Right atrium auricular region (tissue), 2 donors: ENCODE results near the gene EPN2. TPM values are rescaled to one million over a fixed set of nuclear protein-coding genes. Genes with fewer than 3 reads are reported as not detected.

Source experiments
- DNase-seq: peaks from one replicate; pipeline ENCODE4 v3.0.0-alpha.2; 2019; ENCODE audit warnings: low spot score
- H3K27ac ChIP-seq, 2 donors: fragments of 200-600 bp; sonication (generic); 1 replicate in 1 of 2; 2 replicates in 1 of 2; pipeline ENCODE4 v1.5.1; 2016 to 2019
- H3K27me3 ChIP-seq, 2 donors: fragments of 200-600 bp; sonication (generic); one replicate each; pipeline versions ENCODE4 v1.5.1 to v1.6.0; 2017 to 2019
- H3K36me3 ChIP-seq: fragments of 200-600 bp; sonication (generic); one replicate; pipeline ENCODE4 v1.5.1; 2016
- H3K4me1 ChIP-seq, 2 donors: fragments of 200-600 bp; sonication (generic); one replicate each; pipeline versions ENCODE4 v1.5.1 to v1.6.0; 2017 to 2019
- H3K4me3 ChIP-seq, 2 donors: fragments of 200-600 bp; sonication (generic); 1 replicate in 1 of 2; 2 replicates in 1 of 2; pipeline ENCODE4 v1.5.1; 2017 to 2019; ENCODE audit warnings: mild to moderate bottlenecking in 1 of 2, moderate library complexity in 1 of 2
- H3K9me3 ChIP-seq, 2 donors: fragments of 200-600 bp; sonication (generic); one replicate each; pipeline ENCODE4 v1.5.1; 2019
- CTCF ChIP-seq, 2 donors: fragments of 200-600 bp; sonication (generic); IDR thresholded peaks; one replicate each; pipeline ENCODE4 v1.5.1; 2019; ENCODE audit warnings: antibody characterized with exemption in 2 of 2
- total RNA-seq, 2 donors: library from RNA; depleted of rRNA; stranded (reverse); fragments of >200 nt; gene quantifications; one replicate each; pipeline ENCODE4 v1.1.0, GENCODE V29; 2016

The EPN2 gene
- total RNA-seq, 2 donors from 2014 or later: 68.0 to 73.1 TPM

- peaks cover 0 to 58% of the 10 kb centered on the region in 2 donors for H3K4me1 ChIP-seq
- no peaks in the 10 kb centered on the region for H3K9me3 ChIP-seq
- H3K27ac ChIP-seq: peak overlapping the region in 1 of 2 donors; percentile 23
- no peak for DNase-seq
- no peaks in the 10 kb centered on the region for H3K27me3 ChIP-seq
- no peak for TF ChIP-seq CTCF (IDR thresholded peaks at IDR 0.05)
- H3K4me3 ChIP-seq: no peak overlapping the region
- peaks cover 55% of the 10 kb centered on the region for H3K36me3 ChIP-seq
Observed at GRCh38 chr17:19312406-19312805, 75.2 kb downstream of the EPN2 start.

GRCh38 chr17:19313066-19313745 lies 76.0 kb downstream of the EPN2 start:
- H3K27ac ChIP-seq: peak overlapping the region in 1 of 2 donors; percentile 47
- no peak for TF ChIP-seq CTCF (IDR thresholded peaks at IDR 0.05)
- H3K27me3 ChIP-seq: no peaks in the 10 kb centered on the region
- H3K36me3 ChIP-seq: peaks cover 55% of the 10 kb centered on the region
- peaks cover 0 to 59% of the 10 kb centered on the region in 2 donors for H3K4me1 ChIP-seq
- no peak for DNase-seq
- H3K9me3 ChIP-seq: no peaks in the 10 kb centered on the region
- H3K4me3 ChIP-seq: no peak overlapping the region

GRCh38 chr17:19313746-19314651 lies 76.8 kb downstream of the EPN2 start:
- peaks cover 55% of the 10 kb centered on the region for H3K36me3 ChIP-seq
- peak overlapping the region in 1 of 2 donors; percentile 47 for H3K27ac ChIP-seq
- no peak for TF ChIP-seq CTCF (IDR thresholded peaks at IDR 0.05)
- H3K27me3 ChIP-seq: no peaks in the 10 kb centered on the region
- DNase-seq: no peak
- H3K4me1 ChIP-seq: peaks cover 0 to 63% of the 10 kb centered on the region in 2 donors
- no peaks in the 10 kb centered on the region for H3K9me3 ChIP-seq
- no peak overlapping the region for H3K4me3 ChIP-seq

- DNase-seq: no peak
- H3K4me1 ChIP-seq: peaks cover 0 to 54% of the 10 kb centered on the region in 2 donors
- no peaks in the 10 kb centered on the region for H3K9me3 ChIP-seq
- TF ChIP-seq CTCF (IDR thresholded peaks at IDR 0.05): no peak
- H3K27me3 ChIP-seq: no peaks in the 10 kb centered on the region
- peaks cover 50% of the 10 kb centered on the region for H3K36me3 ChIP-seq
- H3K4me3 ChIP-seq: no peak overlapping the region
- H3K27ac ChIP-seq: no peak overlapping the region
Observed at GRCh38 chr17:19315104-19315503, 77.9 kb downstream of the EPN2 start.

- H3K27ac ChIP-seq: peak overlapping the region; percentile 42 to 79
- H3K27me3 ChIP-seq: no peaks in the 10 kb centered on the region
- H3K9me3 ChIP-seq: no peaks in the 10 kb centered on the region
- peaks cover 35% of the 10 kb centered on the region for H3K36me3 ChIP-seq
- TF ChIP-seq CTCF (IDR thresholded peaks at IDR 0.05): no peak
- no peak overlapping the region for H3K4me3 ChIP-seq
- no peak for DNase-seq
- H3K4me1 ChIP-seq: peaks cover 0 to 55% of the 10 kb centered on the region in 2 donors
Observed at GRCh38 chr17:19316761-19317358, 79.7 kb downstream of the EPN2 start.
